ENCODE results near the gene TRIM63.

TRIM63 gene

DNA sequence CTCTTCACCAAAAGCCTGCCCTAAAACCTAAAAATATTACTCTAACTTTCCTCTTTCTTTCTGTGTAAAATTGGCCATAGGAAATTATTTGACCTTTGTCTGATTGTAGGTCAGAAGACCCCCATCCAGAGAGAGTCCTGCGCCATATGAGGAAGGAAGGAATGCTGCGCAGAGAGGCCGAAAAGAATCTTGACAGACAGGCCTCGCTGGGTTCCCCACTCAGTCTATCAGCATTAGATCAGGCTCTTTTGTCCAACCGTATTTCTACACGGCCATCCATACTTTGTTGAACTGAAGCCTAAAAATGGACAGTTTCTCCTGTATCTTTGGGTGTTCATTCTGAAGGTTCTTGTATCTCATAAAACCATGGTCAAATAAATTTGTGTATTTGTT lies 17.2 kb downstream of the TRIM63 start:
- CTCF ChIA-PET = no interaction called here
- TF ChIP-seq, protein P1, sequence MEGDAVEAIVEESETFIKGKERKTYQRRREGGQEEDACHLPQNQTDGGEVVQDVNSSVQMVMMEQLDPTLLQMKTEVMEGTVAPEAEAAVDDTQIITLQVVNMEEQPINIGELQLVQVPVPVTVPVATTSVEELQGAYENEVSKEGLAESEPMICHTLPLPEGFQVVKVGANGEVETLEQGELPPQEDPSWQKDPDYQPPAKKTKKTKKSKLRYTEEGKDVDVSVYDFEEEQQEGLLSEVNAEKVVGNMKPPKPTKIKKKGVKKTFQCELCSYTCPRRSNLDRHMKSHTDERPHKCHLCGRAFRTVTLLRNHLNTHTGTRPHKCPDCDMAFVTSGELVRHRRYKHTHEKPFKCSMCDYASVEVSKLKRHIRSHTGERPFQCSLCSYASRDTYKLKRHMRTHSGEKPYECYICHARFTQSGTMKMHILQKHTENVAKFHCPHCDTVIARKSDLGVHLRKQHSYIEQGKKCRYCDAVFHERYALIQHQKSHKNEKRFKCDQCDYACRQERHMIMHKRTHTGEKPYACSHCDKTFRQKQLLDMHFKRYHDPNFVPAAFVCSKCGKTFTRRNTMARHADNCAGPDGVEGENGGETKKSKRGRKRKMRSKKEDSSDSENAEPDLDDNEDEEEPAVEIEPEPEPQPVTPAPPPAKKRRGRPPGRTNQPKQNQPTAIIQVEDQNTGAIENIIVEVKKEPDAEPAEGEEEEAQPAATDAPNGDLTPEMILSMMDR (conservative IDR thresholded peaks at IDR 0.05; ENCODE audit: low read depth) = no peak
- POLR2A ChIA-PET (ENCODE audit: low non-redundant PET) = interaction anchor here (0.6 kb wide), 1 partner anchor 124 kb away, joined by 6 read pairs; no protein-coding TSS in a partner anchor
- H3K27ac ChIP-seq = no peak overlapping the region
- DNase-seq (ENCODE audit: low spot score) = no peak

DNA sequence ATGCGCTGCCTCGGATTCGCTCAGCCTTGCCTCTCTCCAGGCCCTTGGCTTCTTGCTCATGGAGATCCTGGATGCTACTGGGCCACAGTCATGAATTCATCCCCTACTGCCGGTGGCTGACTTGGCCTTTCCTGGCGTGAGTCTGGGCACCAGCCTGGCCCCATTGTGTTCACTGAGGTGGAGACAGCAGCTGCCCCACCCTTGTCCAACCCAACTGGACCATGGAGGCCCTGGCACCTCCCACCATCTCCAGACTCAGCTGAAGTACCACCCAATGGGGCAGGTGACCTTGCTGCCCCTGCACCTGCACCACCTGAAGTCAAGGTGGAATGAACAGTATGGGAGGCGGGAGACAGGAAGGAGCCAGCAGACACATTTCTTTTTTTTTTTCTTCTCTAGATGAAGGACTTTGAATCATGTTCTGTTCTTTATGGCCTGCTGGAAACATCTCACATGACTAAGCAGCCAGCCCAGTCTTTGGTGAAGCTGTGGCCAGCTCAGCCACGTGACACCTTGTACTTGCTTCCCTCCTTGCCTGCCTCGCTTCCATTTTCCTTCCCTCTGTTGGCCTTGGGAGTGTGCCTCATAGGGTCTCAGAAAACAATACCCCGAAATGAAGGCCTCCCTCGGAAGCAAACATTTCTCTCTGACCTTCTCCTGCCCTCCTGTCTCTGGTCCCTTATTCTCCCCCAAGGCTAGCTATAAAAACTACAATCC lies 17.7 kb downstream of the TRIM63 start:
- ChIA-PET CTCF (no interaction called here), POLR2A (ENCODE audit: low non-redundant PET) (no interaction called here)
- H3K27ac ChIP-seq = no peak overlapping the region
- TF ChIP-seq, protein P1 (conservative IDR thresholded peaks at IDR 0.05; ENCODE audit: low read depth) = no peak
- DNase-seq (ENCODE audit: low spot score) = no peak

DNA sequence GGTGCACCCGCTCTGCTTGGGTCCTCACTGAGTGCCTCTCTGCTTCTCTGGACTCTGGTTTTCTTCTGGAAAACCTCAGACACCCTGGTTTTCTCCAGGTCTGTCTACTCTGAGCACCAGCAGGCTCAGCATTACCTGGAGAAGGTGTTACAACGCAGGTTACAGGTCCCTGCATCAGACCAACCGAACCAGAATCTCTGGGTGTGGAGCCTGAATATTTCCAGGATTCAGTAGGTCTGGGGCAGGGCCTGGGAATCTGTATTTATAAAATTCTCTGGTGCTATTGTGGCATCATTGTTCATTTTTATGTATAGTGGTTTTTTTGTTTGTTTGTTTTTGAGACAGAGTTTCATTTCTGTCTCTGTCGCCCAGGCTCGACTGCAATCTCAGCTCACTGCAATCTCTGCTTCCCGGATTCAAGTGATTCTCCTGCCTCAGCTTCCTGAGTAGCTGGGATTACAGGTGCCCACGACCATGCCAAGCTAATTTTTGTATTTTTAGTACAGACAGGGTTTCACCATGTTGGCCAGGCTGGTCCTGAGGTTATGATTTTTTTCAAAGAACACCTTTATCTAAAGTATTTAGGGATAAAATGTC lies 20.1 kb downstream of the TRIM63 start:
- CTCF ChIA-PET = interaction anchor here (0.6 to 0.7 kb wide), 2 partner anchors 31 to 792 kb away, joined by 3 to 4 read pairs; no protein-coding TSS in a partner anchor
- POLR2A ChIA-PET (ENCODE audit: low non-redundant PET) = no interaction called here
- TF ChIP-seq, protein P1 (conservative IDR thresholded peaks at IDR 0.05; ENCODE audit: low read depth) = no peak
- H3K27ac ChIP-seq = no peak overlapping the region
- DNase-seq (ENCODE audit: low spot score) = no peak

DNA sequence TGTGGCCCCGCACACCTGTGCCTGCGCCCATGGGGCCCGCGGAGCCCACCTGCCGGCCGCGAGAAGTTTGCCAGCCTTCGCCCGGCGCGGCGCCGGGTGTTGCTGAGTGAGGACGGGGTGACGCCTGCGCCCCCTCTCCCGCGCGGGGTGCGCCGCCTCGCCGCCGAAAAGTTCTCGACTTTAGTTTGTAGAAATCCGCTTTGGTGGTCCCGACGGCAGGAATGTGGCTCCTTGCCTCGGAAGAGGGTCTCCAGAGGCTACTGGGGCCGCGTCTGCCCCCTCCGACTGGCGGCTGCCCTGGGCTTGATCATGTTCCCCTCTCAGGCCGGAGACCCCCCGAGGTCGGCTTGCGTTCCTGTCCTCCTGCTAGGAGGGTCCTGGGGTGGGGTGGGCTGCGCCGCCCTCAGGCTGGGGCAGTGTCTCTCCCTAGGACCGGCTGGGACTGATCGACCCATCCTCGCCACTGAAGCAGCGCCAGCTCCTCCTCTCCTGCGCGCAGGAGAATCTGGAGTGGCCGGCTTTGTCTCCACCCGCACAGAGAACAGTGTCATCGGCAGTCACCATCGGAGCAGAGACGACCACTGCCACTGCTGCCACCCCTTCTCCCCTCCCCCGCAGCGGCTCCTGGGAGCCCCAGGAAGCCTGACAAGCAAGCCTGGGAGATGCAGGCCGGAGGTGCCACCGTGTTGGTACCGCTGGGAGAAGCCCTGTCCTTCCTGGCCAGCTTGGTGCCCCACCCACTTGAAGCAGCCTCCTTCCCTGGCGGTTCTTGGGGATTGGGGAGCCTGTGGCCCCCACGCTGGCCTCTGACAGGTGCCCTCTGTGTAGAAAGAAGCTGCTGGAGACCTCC lies 21.0 kb downstream of the TRIM63 start:
- no peak for DNase-seq (ENCODE audit: low spot score)
- POLR2A ChIA-PET (ENCODE audit: low non-redundant PET) = no interaction called here
- TF ChIP-seq, protein P1 (conservative IDR thresholded peaks at IDR 0.05; ENCODE audit: low read depth) = no peak
- CTCF ChIA-PET = interaction anchor here (0.6 to 1.5 kb wide), 5 partner anchors 10 to 354 kb away, joined by 3 to 4 read pairs (median 3); no protein-coding TSS in a partner anchor
- H3K27ac ChIP-seq = no peak overlapping the region

DNA sequence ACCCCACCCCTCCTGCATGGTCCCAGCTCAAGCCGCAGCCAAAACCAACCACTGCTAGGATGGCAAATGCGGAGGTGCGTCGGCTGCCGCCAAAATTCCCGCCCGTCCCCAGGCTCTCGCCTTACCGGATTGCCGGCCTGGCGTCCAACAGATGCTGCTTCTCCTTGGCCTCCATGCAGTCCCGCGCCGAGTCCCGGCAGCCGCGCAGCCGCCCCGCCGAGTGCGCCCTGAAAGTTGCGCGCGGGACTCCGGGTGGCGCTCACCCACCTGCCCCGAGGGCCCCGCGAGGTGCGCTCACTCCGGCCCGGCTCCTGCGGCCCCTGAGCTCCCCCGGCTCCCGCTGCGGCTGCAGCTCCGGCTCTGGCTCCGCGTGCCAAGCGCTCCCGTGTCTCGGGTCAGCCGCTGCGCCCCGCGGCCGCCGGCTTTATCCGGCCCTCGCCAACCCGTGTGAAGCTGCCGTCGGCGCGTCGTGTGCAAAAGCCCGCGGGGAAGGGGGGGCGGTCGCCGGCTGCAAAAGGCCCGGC lies 21.6 kb downstream of the TRIM63 start, which contains the start of gene SLC30A2:
SLC30A2 (minus strand) TSS at position 397 of the 524 bp plus-strand sequence; CDS start at position 175, 222 bp downstream.
- no peak within 1 kb of the TSS for H3K27ac ChIP-seq
- CTCF ChIA-PET = interaction anchor here (0.6 to 1.5 kb wide), 5 partner anchors 10 to 354 kb away, joined by 3 to 4 read pairs (median 3); no protein-coding TSS in a partner anchor
- TF ChIP-seq, protein P1 (conservative IDR thresholded peaks at IDR 0.05; ENCODE audit: low read depth) = no peak
- POLR2A ChIA-PET (ENCODE audit: low non-redundant PET) = no interaction called here
- no peak for DNase-seq (ENCODE audit: low spot score)
